Mononuclear cell (primary cell): ENCODE data around the gene ITGBL1. TPM values are rescaled to one million over a fixed set of nuclear protein-coding genes. Genes with fewer than 3 reads are reported as not detected.

Experiments
- H3K27me3 ChIP-seq: 2 replicates; pipeline ENCODE4 v1.6.0; 2011; ENCODE audit warnings: low read length, control low read depth; ENCODE audit not compliant: insufficient read depth
- H3K4me1 ChIP-seq: 2 replicates; pipeline ENCODE4 v1.5.1; 2011; ENCODE audit warnings: mild to moderate bottlenecking, low read length, control low read depth; ENCODE audit not compliant: insufficient read depth
- H3K4me3 ChIP-seq: 2 replicates; pipeline ENCODE4 v1.5.1; 2011; ENCODE audit warnings: mild to moderate bottlenecking, low read length, moderate library complexity
- H3K9me3 ChIP-seq: 2 replicates; pipeline ENCODE4 v1.5.1; 2011; ENCODE audit warnings: low read depth, mild to moderate bottlenecking, control low read depth, low read length
- total RNA-seq: library from RNA; depleted of rRNA; stranded (reverse); fragments of >200 nt; gene quantifications from one replicate; pipeline ENCODE4 v1.2.3, GENCODE V29; 2012

The ITGBL1 gene
- total RNA-seq, 1 donor = not detected

- Histone ChIP-seq H3K9me3 (no peaks in the 10 kb centered on the region), H3K4me1 (no peaks in the 10 kb centered on the region), H3K4me3 (no peak overlapping the region), H3K27me3 (no peaks in the 10 kb centered on the region)
Observed at GRCh38 chr13:101639711-101640110, 187.2 kb downstream of the ITGBL1 start.

- Histone ChIP-seq H3K27me3 (no peaks in the 10 kb centered on the region), H3K4me3 (no peak overlapping the region), H3K4me1 (no peaks in the 10 kb centered on the region), H3K9me3 (no peaks in the 10 kb centered on the region)
Observed at GRCh38 chr13:101640788-101641400, 188.4 kb downstream of the ITGBL1 start.

GRCh38 chr13:101645871-101646270 is 193.4 kb downstream of the ITGBL1 start:
- Histone ChIP-seq H3K9me3 (no peaks in the 10 kb centered on the region), H3K4me1 (no peaks in the 10 kb centered on the region), H3K4me3 (no peak overlapping the region), H3K27me3 (no peaks in the 10 kb centered on the region)

GRCh38 chr13:101647760-101648159 is 195.3 kb downstream of the ITGBL1 start:
- Histone ChIP-seq H3K4me3 (no peak overlapping the region), H3K9me3 (no peaks in the 10 kb centered on the region)

GRCh38 chr13:101648766-101649487 is 196.5 kb downstream of the ITGBL1 start:
- H3K4me3 ChIP-seq = no peak overlapping the region
- no peaks in the 10 kb centered on the region for H3K4me1 ChIP-seq
- H3K9me3 ChIP-seq = no peaks in the 10 kb centered on the region
- no peaks in the 10 kb centered on the region for H3K27me3 ChIP-seq

More at GRCh38 chr13:101647760-101648159, 195.3 kb downstream of the ITGBL1 start:
- Histone ChIP-seq H3K4me1 (no peaks in the 10 kb centered on the region), H3K27me3 (no peaks in the 10 kb centered on the region)

GRCh38 chr13:101649488-101650126 is 197.1 kb downstream of the ITGBL1 start:
- Histone ChIP-seq H3K4me3 (no peak overlapping the region), H3K27me3 (no peaks in the 10 kb centered on the region), H3K9me3 (no peaks in the 10 kb centered on the region), H3K4me1 (no peaks in the 10 kb centered on the region)

GRCh38 chr13:101654883-101655282 is 202.4 kb downstream of the ITGBL1 start:
- Histone ChIP-seq H3K9me3 (no peaks in the 10 kb centered on the region), H3K4me1 (no peaks in the 10 kb centered on the region), H3K27me3 (no peaks in the 10 kb centered on the region), H3K4me3 (no peak overlapping the region)

GRCh38 chr13:101655435-101655834 is 203.0 kb downstream of the ITGBL1 start:
- Histone ChIP-seq H3K27me3 (no peaks in the 10 kb centered on the region), H3K4me3 (no peak overlapping the region), H3K9me3 (no peaks in the 10 kb centered on the region), H3K4me1 (no peaks in the 10 kb centered on the region)

- H3K9me3 ChIP-seq = no peaks in the 10 kb centered on the region
- H3K4me1 ChIP-seq = no peaks in the 10 kb centered on the region
- no peak overlapping the region for H3K4me3 ChIP-seq
- H3K27me3 ChIP-seq = no peaks in the 10 kb centered on the region
Observed at GRCh38 chr13:101660711-101661110, 208.2 kb downstream of the ITGBL1 start.

- H3K4me1 ChIP-seq = no peaks in the 10 kb centered on the region
- H3K9me3 ChIP-seq = no peaks in the 10 kb centered on the region
- H3K4me3 ChIP-seq = no peak overlapping the region
- H3K27me3 ChIP-seq = no peaks in the 10 kb centered on the region
Observed at GRCh38 chr13:101661839-101662238, 209.4 kb downstream of the ITGBL1 start.

GRCh38 chr13:101673360-101674105 is 221.1 kb downstream of the ITGBL1 start:
- no peak overlapping the region for H3K4me3 ChIP-seq
- no peaks in the 10 kb centered on the region for H3K27me3 ChIP-seq
- no peaks in the 10 kb centered on the region for H3K9me3 ChIP-seq
- H3K4me1 ChIP-seq = no peaks in the 10 kb centered on the region

- Histone ChIP-seq H3K4me3 (no peak overlapping the region), H3K9me3 (no peaks in the 10 kb centered on the region), H3K27me3 (peaks cover 4% of the 10 kb centered on the region), H3K4me1 (no peaks in the 10 kb centered on the region)
Observed at GRCh38 chr13:101681834-101682233, 229.4 kb downstream of the ITGBL1 start.

GRCh38 chr13:101686003-101686402 is 233.5 kb downstream of the ITGBL1 start:
- Histone ChIP-seq H3K4me3 (no peak overlapping the region), H3K27me3 (peaks cover 4% of the 10 kb centered on the region), H3K9me3 (no peaks in the 10 kb centered on the region), H3K4me1 (no peaks in the 10 kb centered on the region)

- peaks cover 3% of the 10 kb centered on the region for H3K27me3 ChIP-seq
- no peaks in the 10 kb centered on the region for H3K4me1 ChIP-seq
- H3K9me3 ChIP-seq = no peaks in the 10 kb centered on the region
- no peak overlapping the region for H3K4me3 ChIP-seq
Observed at GRCh38 chr13:101690871-101691270, 238.4 kb downstream of the ITGBL1 start.

- Histone ChIP-seq H3K9me3 (no peaks in the 10 kb centered on the region), H3K4me3 (no peak overlapping the region), H3K27me3 (no peaks in the 10 kb centered on the region), H3K4me1 (no peaks in the 10 kb centered on the region)
Observed at GRCh38 chr13:101691341-101691860, 238.9 kb downstream of the ITGBL1 start.
